Activated CD8-positive, alpha-beta memory T cell treated with anti-CD3 and anti-CD28 coated beads, Interleukin-2, amount 50 U/mL, for 4 hours (primary cell): Measurements from ENCODE around the gene KLHL29.

Experiments used
- DNase-seq: peaks from one replicate; pipeline ENCODE4 v3.0.0-alpha.2; 2020

The KLHL29 gene

GRCh38 chr2:23518481-23519333 lies 133.7 kb downstream of the KLHL29 start:
- no peak for DNase-seq

- DNase-seq, result no peak
Observed at GRCh38 chr2:23519334-23519651, 134.3 kb downstream of the KLHL29 start.

- no peak for DNase-seq
Observed at GRCh38 chr2:23520256-23520655, 135.3 kb downstream of the KLHL29 start.

GRCh38 chr2:23521060-23521459 lies 136.1 kb downstream of the KLHL29 start:
- no peak for DNase-seq

- no peak for DNase-seq
Observed at GRCh38 chr2:23522726-23523372, 137.9 kb downstream of the KLHL29 start.

- no peak for DNase-seq
Observed at GRCh38 chr2:23523373-23524260, 138.6 kb downstream of the KLHL29 start.

GRCh38 chr2:23524261-23524706 lies 139.3 kb downstream of the KLHL29 start:
- DNase-seq, result no peak

GRCh38 chr2:23525137-23525765 lies 140.3 kb downstream of the KLHL29 start:
- DNase-seq, result no peak

GRCh38 chr2:23526114-23526513 lies 141.1 kb downstream of the KLHL29 start:
- no peak for DNase-seq

- no peak for DNase-seq
Observed at GRCh38 chr2:23526835-23527790, 142.1 kb downstream of the KLHL29 start.

- DNase-seq, result no peak
Observed at GRCh38 chr2:23528171-23528570, 143.2 kb downstream of the KLHL29 start.

- DNase-seq, result no peak
Observed at GRCh38 chr2:23528690-23529089, 143.7 kb downstream of the KLHL29 start.

GRCh38 chr2:23529659-23530058 lies 144.7 kb downstream of the KLHL29 start:
- no peak for DNase-seq

- DNase-seq, result no peak
Observed at GRCh38 chr2:23530206-23530908, 145.4 kb downstream of the KLHL29 start.

- DNase-seq, result no peak
Observed at GRCh38 chr2:23530909-23531276, 145.9 kb downstream of the KLHL29 start.

- no peak for DNase-seq
Observed at GRCh38 chr2:23531280-23531679, 146.3 kb downstream of the KLHL29 start.

GRCh38 chr2:23531881-23532280 lies 146.9 kb downstream of the KLHL29 start:
- DNase-seq, result no peak

GRCh38 chr2:23532391-23533337 lies 147.7 kb downstream of the KLHL29 start:
- peak; percentile 32 for DNase-seq

- DNase-seq, result no peak
Observed at GRCh38 chr2:23533338-23533695, 148.3 kb downstream of the KLHL29 start.

GRCh38 chr2:23534771-23535170 lies 149.8 kb downstream of the KLHL29 start:
- no peak for DNase-seq
